Lower leg skin (tissue), 3 donors: Measurements from ENCODE around the gene MPP1.

ENCODE experiments used
- CTCF ChIP-seq, 3 donors: fragments of 450-650 bp; IDR thresholded peaks; one replicate each; pipeline ENCODE4 v1.5.1; 2016; ENCODE audit warnings: antibody characterized with exemption in 3 of 3, mild to moderate bottlenecking in 3 of 3, moderate library complexity in 2 of 3
- POLR2A ChIP-seq, 2 donors: fragments of 450-650 bp; IDR thresholded peaks; one replicate each; pipeline ENCODE4 v1.6.1; 2016 to 2017; ENCODE audit warnings: antibody characterized with exemption in 2 of 2, mild to moderate bottlenecking in 1 of 2, moderate library complexity in 1 of 2

- no peak for TF ChIP-seq CTCF (IDR thresholded peaks at IDR 0.05)
- TF ChIP-seq POLR2A (IDR thresholded peaks at IDR 0.05): no peak
These were observed at the start of gene MPP1 for GRCh38 chrX:154804957-154805695.
